PC-3 (cell line): Measurements from ENCODE around the gene TPH2. TPM values are rescaled to one million over a fixed set of nuclear protein-coding genes. Genes with fewer than 3 reads are reported as not detected.

Experiments
- ATAC-seq: fragments of 200-7000 bp; cut with Tn5 transposase; 2 replicates; pipeline ENCODE4 v1.9.1; 2020; ENCODE audit warnings: mild to moderate bottlenecking, moderate library complexity
- BruUV-seq: library from RNA; stranded (reverse); fragments of 400-500 nt; replicated peaks from 2 replicates; lab custom pipeline; 2021; lab: Mats Ljungman, UMichigan
- CTCF ChIA-PET: fragments of 300-600 bp; sonication (Branson Sonifier 250); formaldehyde crosslinking; loops from one replicate; lab custom pipeline; 2022; ENCODE audit warnings: antibody characterized with exemption; lab: Charles Lee
- POLR2A ChIA-PET: fragments of 300-600 bp; sonication (Branson Sonifier 250); formaldehyde crosslinking; loops from one replicate; lab custom pipeline; 2022; ENCODE audit warnings: antibody characterized with exemption; ENCODE audit not compliant: unreplicated experiment; lab: Charles Lee
- DNase-seq: peaks from one replicate; pipeline ENCODE4 v3.0.0-alpha.2; 2015
- H2AFZ ChIP-seq: fragments of 300-600 bp; sonication (generic); 2 replicates; pipeline ENCODE4 v1.6.0; 2016; ENCODE audit warnings: antibody characterized with exemption, low read length
- H3F3A ChIP-seq: fragments of 300-600 bp; sonication (generic); one replicate; pipeline ENCODE4 v1.6.0; 2017; ENCODE audit warnings: antibody characterized with exemption, low read length, control low read depth, mild to moderate bottlenecking; ENCODE audit not compliant: unreplicated experiment
- H3K27ac ChIP-seq: fragments of 300-600 bp; sonication (generic); 2 replicates; pipeline ENCODE4 v1.5.1; 2016; ENCODE audit warnings: mild to moderate bottlenecking, low read length
- H3K27me3 ChIP-seq: fragments of 300-600 bp; sonication (generic); 2 replicates; pipeline ENCODE4 v1.6.1; 2016; ENCODE audit warnings: low read length, mixed read lengths
- H3K36me3 ChIP-seq: fragments of 300-600 bp; sonication (generic); 2 replicates; pipeline ENCODE4 v1.6.1; 2016; ENCODE audit warnings: low read depth, mixed run types, low read length, mixed read lengths
- H3K4me1 ChIP-seq: fragments of 300-600 bp; sonication (generic); 2 replicates; pipeline ENCODE4 v1.5.1; 2016; ENCODE audit warnings: low read length; ENCODE audit not compliant: insufficient read depth
- H3K4me2 ChIP-seq: fragments of 300-600 bp; sonication (generic); 2 replicates; pipeline ENCODE4 v1.6.0; 2016; ENCODE audit warnings: low read length
- H3K4me3 ChIP-seq: fragments of 300-600 bp; sonication (generic); 2 replicates; pipeline ENCODE4 v1.5.1; 2016; ENCODE audit warnings: mild to moderate bottlenecking, low read length, mixed read lengths
- H3K79me2 ChIP-seq: fragments of 300-600 bp; sonication (generic); 2 replicates; pipeline ENCODE4 v1.6.1; 2017; ENCODE audit warnings: low read length, mixed read lengths
- H3K9ac ChIP-seq: fragments of 300-600 bp; sonication (generic); 2 replicates; pipeline ENCODE4 v1.6.0; 2016; ENCODE audit warnings: mild to moderate bottlenecking, low read length
- H3K9me2 ChIP-seq: fragments of 300-600 bp; sonication (generic); replicated peaks from 2 replicates; pipeline ENCODE4 v1.6.1; 2016; ENCODE audit warnings: mixed run types, low read length, mixed read lengths
- H3K9me3 ChIP-seq: fragments of 300-600 bp; sonication (generic); 2 replicates; pipeline ENCODE4 v1.6.1; 2016; ENCODE audit warnings: low read length, mixed read lengths
- H4K20me1 ChIP-seq: fragments of 300-600 bp; sonication (generic); 2 replicates; pipeline ENCODE4 v1.6.1; 2016; ENCODE audit warnings: low read length, mixed read lengths
- EZH2 ChIP-seq: fragments of 300-600 bp; sonication (generic); IDR thresholded peaks from one replicate; pipeline ENCODE4 v1.6.1; 2017; ENCODE audit warnings: antibody characterized with exemption, mild to moderate bottlenecking, low read length; ENCODE audit not compliant: unreplicated experiment
- EZH2phosphoT487 ChIP-seq: fragments of 300-600 bp; sonication (generic); IDR thresholded peaks from 2 replicates; pipeline ENCODE4 v1.6.1; 2018; ENCODE audit warnings: mild to moderate bottlenecking, antibody characterized with exemption, low read length, borderline replicate concordance
- intact Hi-C: fragments of 100-400 bp; cut with micrococcal nuclease; formaldehyde crosslinking; loops from 2 replicates; pipeline ENCODE4 v1.9.0; 2023
- total RNA-seq: library from RNA; depleted of rRNA; stranded (reverse); fragments of >200 nt; gene quantifications from 2 replicates; pipeline ENCODE4 v1.2.3, GENCODE V29; 2014
- TF ChIP-seq, protein P1 (sequence below): fragments of 300-600 bp; sonication (generic); conservative IDR thresholded peaks from 2 replicates; pipeline ENCODE4 v1.5.1; 2017; ENCODE audit warnings: antibody characterized with exemption, low read depth, mild to moderate bottlenecking, low read length

The TPH2 gene
- total RNA-seq, 1 experiment from 2014 or later = not detected

DNA sequence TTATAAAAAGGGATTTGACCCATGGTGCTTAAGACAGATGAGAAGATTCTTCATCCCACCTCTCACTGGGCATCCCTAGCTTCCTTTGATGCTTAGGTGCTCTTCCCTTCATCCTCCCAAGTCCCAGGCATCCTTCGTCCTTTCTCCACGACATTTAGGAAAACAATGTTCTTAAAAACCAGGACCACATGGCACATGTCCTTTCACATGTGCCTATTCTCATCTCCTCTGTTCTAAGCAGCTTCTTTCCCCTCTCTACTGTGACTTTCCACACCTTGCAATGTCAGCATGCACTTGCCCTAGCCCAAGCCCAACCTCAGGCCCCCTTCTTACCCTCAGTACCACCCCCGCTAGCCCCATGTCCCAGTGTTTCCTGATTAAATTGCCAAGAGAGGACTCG is 12.2 kb downstream of the TPH2 start:
- POLR2A ChIA-PET = no interaction called here
- H3K9ac ChIP-seq = no peak overlapping the region
- no peaks in the 10 kb centered on the region for H3K36me3 ChIP-seq
- DNase-seq (no peak), ATAC-seq (no peak)
- H2AFZ ChIP-seq = no peak overlapping the region
- intact Hi-C loops = no loop called here
- H3K27me3 ChIP-seq = no peaks in the 10 kb centered on the region
- H3K4me2 ChIP-seq = no peak overlapping the region
- H3K4me1 ChIP-seq = no peaks in the 10 kb centered on the region
- no peaks in the 10 kb centered on the region for H3F3A ChIP-seq
- H4K20me1 ChIP-seq = no peaks in the 10 kb centered on the region
- BruUV-seq = no TSS peak
- TF ChIP-seq EZH2phosphoT487 = no peak
- no peaks in the 10 kb centered on the region for H3K79me2 ChIP-seq
- H3K27ac ChIP-seq = no peak overlapping the region
- no peaks in the 10 kb centered on the region for H3K9me3 ChIP-seq
- H3K4me3 ChIP-seq = no peak overlapping the region
- no peaks in the 10 kb centered on the region for H3K9me2 ChIP-seq
- CTCF ChIA-PET = no interaction called here

DNA sequence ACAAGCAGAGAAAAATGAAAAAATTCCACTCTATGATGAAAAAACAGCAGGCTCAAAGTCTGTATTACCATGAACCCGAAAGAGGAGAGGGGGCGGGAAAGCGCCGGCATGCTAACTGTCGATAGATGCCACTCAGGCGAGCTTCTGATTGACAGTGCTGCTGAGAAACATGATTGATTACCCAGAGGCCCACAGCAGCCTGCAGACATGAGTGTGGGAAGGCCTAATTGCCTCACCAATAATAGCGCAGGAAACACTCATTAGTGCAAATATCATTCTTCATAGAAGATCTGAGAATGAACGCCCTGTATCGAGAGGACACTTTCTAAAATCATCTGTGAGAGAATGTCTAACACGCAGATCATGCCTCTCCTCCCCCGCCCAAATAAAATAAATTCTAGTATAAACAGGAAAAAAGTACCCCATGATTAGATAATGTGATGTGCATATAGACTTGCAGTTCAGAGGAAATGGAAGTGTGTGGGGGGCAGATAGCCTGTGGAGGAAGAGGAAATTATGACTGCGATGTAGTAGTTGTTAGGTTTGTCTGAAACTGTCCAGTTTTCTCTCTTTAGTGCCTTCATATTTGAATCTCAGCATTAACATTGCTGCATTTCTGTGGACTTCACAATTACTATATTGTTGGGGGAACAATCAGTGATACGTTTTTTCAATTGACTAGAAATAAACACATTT is 15.6 kb downstream of the TPH2 start:
- CTCF ChIA-PET = no interaction called here
- H4K20me1 ChIP-seq = no peaks in the 10 kb centered on the region
- H3K36me3 ChIP-seq = no peaks in the 10 kb centered on the region
- no peak overlapping the region for H3K9ac ChIP-seq
- H3K4me1 ChIP-seq = peaks cover 10% of the 10 kb centered on the region; the same call in 1 of the 2 replicates
- H3K79me2 ChIP-seq = no peaks in the 10 kb centered on the region
- no peaks in the 10 kb centered on the region for H3F3A ChIP-seq
- H3K27me3 ChIP-seq = no peaks in the 10 kb centered on the region
- no peak for DNase-seq
- H3K9me2 ChIP-seq = no peaks in the 10 kb centered on the region
- H3K4me2 ChIP-seq = no peak overlapping the region
- ATAC-seq = no peak
- intact Hi-C loops = no loop called here
- POLR2A ChIA-PET = no interaction called here
- TF ChIP-seq, protein P1, sequence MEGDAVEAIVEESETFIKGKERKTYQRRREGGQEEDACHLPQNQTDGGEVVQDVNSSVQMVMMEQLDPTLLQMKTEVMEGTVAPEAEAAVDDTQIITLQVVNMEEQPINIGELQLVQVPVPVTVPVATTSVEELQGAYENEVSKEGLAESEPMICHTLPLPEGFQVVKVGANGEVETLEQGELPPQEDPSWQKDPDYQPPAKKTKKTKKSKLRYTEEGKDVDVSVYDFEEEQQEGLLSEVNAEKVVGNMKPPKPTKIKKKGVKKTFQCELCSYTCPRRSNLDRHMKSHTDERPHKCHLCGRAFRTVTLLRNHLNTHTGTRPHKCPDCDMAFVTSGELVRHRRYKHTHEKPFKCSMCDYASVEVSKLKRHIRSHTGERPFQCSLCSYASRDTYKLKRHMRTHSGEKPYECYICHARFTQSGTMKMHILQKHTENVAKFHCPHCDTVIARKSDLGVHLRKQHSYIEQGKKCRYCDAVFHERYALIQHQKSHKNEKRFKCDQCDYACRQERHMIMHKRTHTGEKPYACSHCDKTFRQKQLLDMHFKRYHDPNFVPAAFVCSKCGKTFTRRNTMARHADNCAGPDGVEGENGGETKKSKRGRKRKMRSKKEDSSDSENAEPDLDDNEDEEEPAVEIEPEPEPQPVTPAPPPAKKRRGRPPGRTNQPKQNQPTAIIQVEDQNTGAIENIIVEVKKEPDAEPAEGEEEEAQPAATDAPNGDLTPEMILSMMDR = no peak
- TF ChIP-seq EZH2phosphoT487 = no peak
- no peak for TF ChIP-seq EZH2
- BruUV-seq = no TSS peak
- no peaks in the 10 kb centered on the region for H3K9me3 ChIP-seq
- H3K4me3 ChIP-seq = no peak overlapping the region
- no peak overlapping the region for H3K27ac ChIP-seq
- H2AFZ ChIP-seq = no peak overlapping the region

DNA sequence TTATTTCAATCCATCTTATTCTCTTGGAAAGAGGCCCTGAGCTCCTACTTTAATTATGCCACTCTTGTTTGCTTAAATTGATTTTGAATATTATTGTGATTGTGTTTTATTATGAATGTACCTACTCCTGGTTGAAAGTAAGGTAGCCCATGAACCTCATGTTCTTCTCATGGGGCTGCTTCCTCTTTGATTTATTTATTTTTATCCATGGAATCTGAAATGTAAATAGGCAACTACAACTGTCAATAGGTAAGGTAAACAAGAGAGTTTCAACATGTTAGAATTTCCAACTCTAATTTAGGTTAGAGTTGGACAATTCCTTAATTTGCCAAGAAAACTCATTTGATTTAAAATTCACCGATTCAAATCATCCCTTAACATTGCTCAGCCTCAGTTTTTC is 16.2 kb downstream of the TPH2 start:
- Histone ChIP-seq H3F3A (no peaks in the 10 kb centered on the region), H3K9me2 (no peaks in the 10 kb centered on the region), H3K79me2 (no peaks in the 10 kb centered on the region), H3K9ac (no peak overlapping the region), H3K27ac (no peak overlapping the region), H3K27me3 (no peaks in the 10 kb centered on the region), H3K9me3 (no peaks in the 10 kb centered on the region), H3K4me2 (no peak overlapping the region), H4K20me1 (no peaks in the 10 kb centered on the region), H3K4me1 (peaks cover 10% of the 10 kb centered on the region; the same call in 1 of the 2 replicates), H3K36me3 (no peaks in the 10 kb centered on the region), H3K4me3 (no peak overlapping the region), H2AFZ (no peak overlapping the region)
- ATAC-seq (no peak), DNase-seq (no peak)
- intact Hi-C loops = no loop called here
- POLR2A ChIA-PET = no interaction called here
- TF ChIP-seq EZH2phosphoT487 (no peak), EZH2 (no peak)
- TF ChIP-seq, protein P1 = no peak
- BruUV-seq = no TSS peak
- CTCF ChIA-PET = no interaction called here
